Measurements from ENCODE around the gene GALNT1. TPM values are rescaled to one million over a fixed set of nuclear protein-coding genes. Genes with fewer than 3 reads are reported as not detected.

GALNT1 gene
- total RNA-seq, 2 donors from 2014 or later, result 29.6 to 35.2 TPM

- no peaks in the 10 kb centered on the region for H3K9me3 ChIP-seq
- no peaks in the 10 kb centered on the region for H3K27me3 ChIP-seq
- no peak for DNase-seq (ENCODE audit: low spot score)
- no peak overlapping the region for H3K4me3 ChIP-seq
- TF ChIP-seq CTCF (IDR thresholded peaks at IDR 0.05), result no peak
- no peak overlapping the region for H3K27ac ChIP-seq
- H3K4me1 ChIP-seq, result peaks cover 0 to 6% of the 10 kb centered on the region in 2 donors
- no peaks in the 10 kb centered on the region for H3K36me3 ChIP-seq
Measured at GRCh38 chr18:35635170-35635569, 53.6 kb downstream of the GALNT1 start.

GRCh38 chr18:35637227-35637626 is 55.7 kb downstream of the GALNT1 start:
- Histone ChIP-seq H3K9me3 (no peaks in the 10 kb centered on the region), H3K27ac (no peak overlapping the region), H3K4me1 (peaks cover 0 to 6% of the 10 kb centered on the region in 2 donors), H3K27me3 (no peaks in the 10 kb centered on the region), H3K36me3 (no peaks in the 10 kb centered on the region), H3K4me3 (no peak overlapping the region)
- TF ChIP-seq CTCF (IDR thresholded peaks at IDR 0.05), result no peak
- no peak for DNase-seq (ENCODE audit: low spot score)

GRCh38 chr18:35639296-35639695 is 57.8 kb downstream of the GALNT1 start:
- Histone ChIP-seq H3K27me3 (no peaks in the 10 kb centered on the region), H3K27ac (no peak overlapping the region), H3K4me3 (no peak overlapping the region), H3K9me3 (no peaks in the 10 kb centered on the region), H3K4me1 (peaks cover 0 to 6% of the 10 kb centered on the region in 2 donors), H3K36me3 (no peaks in the 10 kb centered on the region)
- no peak for DNase-seq (ENCODE audit: low spot score)
- no peak for TF ChIP-seq CTCF (IDR thresholded peaks at IDR 0.05)

GRCh38 chr18:35641467-35641866 is 59.9 kb downstream of the GALNT1 start:
- no peak for DNase-seq (ENCODE audit: low spot score)
- no peaks in the 10 kb centered on the region for H3K4me1 ChIP-seq
- no peak for TF ChIP-seq CTCF (IDR thresholded peaks at IDR 0.05)
- no peak overlapping the region for H3K27ac ChIP-seq
- no peaks in the 10 kb centered on the region for H3K36me3 ChIP-seq
- H3K27me3 ChIP-seq, result no peaks in the 10 kb centered on the region
- H3K4me3 ChIP-seq, result no peak overlapping the region
- no peaks in the 10 kb centered on the region for H3K9me3 ChIP-seq

- Histone ChIP-seq H3K36me3 (no peaks in the 10 kb centered on the region), H3K9me3 (no peaks in the 10 kb centered on the region), H3K4me1 (no peaks in the 10 kb centered on the region), H3K27ac (no peak overlapping the region), H3K27me3 (no peaks in the 10 kb centered on the region), H3K4me3 (no peak overlapping the region)
- DNase-seq (ENCODE audit: low spot score), result no peak
- TF ChIP-seq CTCF (IDR thresholded peaks at IDR 0.05), result no peak
Measured at GRCh38 chr18:35641916-35642315, 60.4 kb downstream of the GALNT1 start.

GRCh38 chr18:35642802-35643201 is 61.3 kb downstream of the GALNT1 start:
- no peak for TF ChIP-seq CTCF (IDR thresholded peaks at IDR 0.05)
- no peaks in the 10 kb centered on the region for H3K27me3 ChIP-seq
- no peaks in the 10 kb centered on the region for H3K36me3 ChIP-seq
- no peak overlapping the region for H3K27ac ChIP-seq
- H3K9me3 ChIP-seq, result no peaks in the 10 kb centered on the region
- DNase-seq (ENCODE audit: low spot score), result no peak
- H3K4me3 ChIP-seq, result no peak overlapping the region
- no peaks in the 10 kb centered on the region for H3K4me1 ChIP-seq
